HL-60 (cell line): ENCODE measurements around the gene ZNF512.

Experiments
- GABPA ChIP-seq: IDR thresholded peaks from 2 replicates; pipeline ENCODE4 v1.6.1; 2012; ENCODE audit warnings: low read depth
- POLR2AphosphoS5 ChIP-seq: IDR thresholded peaks from 2 replicates; pipeline ENCODE4 v1.6.1; 2012; ENCODE audit warnings: low read depth
- TF ChIP-seq, protein P1 (sequence below): IDR thresholded peaks from one replicate; pipeline ENCODE4 v1.5.1; 2011; ENCODE audit warnings: low read length, control low read depth, inconsistent platforms; ENCODE audit not compliant: insufficient read depth
- TF ChIP-seq, protein P2 (sequence below): IDR thresholded peaks from 2 replicates; pipeline ENCODE4 v1.6.1; 2012; ENCODE audit warnings: low read depth; ENCODE audit not compliant: insufficient replicate concordance

DNA sequence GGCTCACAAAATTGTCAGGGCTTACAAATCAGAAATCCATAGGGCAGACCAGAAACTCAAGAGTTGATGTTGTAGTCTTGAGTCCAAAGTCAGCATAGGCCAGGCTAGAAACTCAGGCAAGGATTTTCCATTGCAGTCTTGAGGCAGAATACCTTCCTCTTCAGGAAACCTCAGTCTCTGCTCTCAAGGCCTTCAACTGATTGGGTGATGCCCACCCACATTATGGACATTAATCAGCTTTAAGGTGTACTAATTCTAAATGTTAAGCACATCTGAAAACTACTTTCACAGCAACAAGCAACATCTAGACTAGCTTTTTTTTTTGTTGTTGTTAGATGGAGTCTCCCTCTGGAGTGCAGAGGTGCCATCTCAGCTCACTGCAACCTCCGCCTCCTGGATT is 31.3 kb upstream of the ZNF512 start:
- TF ChIP-seq, protein P1, sequence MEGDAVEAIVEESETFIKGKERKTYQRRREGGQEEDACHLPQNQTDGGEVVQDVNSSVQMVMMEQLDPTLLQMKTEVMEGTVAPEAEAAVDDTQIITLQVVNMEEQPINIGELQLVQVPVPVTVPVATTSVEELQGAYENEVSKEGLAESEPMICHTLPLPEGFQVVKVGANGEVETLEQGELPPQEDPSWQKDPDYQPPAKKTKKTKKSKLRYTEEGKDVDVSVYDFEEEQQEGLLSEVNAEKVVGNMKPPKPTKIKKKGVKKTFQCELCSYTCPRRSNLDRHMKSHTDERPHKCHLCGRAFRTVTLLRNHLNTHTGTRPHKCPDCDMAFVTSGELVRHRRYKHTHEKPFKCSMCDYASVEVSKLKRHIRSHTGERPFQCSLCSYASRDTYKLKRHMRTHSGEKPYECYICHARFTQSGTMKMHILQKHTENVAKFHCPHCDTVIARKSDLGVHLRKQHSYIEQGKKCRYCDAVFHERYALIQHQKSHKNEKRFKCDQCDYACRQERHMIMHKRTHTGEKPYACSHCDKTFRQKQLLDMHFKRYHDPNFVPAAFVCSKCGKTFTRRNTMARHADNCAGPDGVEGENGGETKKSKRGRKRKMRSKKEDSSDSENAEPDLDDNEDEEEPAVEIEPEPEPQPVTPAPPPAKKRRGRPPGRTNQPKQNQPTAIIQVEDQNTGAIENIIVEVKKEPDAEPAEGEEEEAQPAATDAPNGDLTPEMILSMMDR, result no peak
- TF ChIP-seq, protein P2, sequence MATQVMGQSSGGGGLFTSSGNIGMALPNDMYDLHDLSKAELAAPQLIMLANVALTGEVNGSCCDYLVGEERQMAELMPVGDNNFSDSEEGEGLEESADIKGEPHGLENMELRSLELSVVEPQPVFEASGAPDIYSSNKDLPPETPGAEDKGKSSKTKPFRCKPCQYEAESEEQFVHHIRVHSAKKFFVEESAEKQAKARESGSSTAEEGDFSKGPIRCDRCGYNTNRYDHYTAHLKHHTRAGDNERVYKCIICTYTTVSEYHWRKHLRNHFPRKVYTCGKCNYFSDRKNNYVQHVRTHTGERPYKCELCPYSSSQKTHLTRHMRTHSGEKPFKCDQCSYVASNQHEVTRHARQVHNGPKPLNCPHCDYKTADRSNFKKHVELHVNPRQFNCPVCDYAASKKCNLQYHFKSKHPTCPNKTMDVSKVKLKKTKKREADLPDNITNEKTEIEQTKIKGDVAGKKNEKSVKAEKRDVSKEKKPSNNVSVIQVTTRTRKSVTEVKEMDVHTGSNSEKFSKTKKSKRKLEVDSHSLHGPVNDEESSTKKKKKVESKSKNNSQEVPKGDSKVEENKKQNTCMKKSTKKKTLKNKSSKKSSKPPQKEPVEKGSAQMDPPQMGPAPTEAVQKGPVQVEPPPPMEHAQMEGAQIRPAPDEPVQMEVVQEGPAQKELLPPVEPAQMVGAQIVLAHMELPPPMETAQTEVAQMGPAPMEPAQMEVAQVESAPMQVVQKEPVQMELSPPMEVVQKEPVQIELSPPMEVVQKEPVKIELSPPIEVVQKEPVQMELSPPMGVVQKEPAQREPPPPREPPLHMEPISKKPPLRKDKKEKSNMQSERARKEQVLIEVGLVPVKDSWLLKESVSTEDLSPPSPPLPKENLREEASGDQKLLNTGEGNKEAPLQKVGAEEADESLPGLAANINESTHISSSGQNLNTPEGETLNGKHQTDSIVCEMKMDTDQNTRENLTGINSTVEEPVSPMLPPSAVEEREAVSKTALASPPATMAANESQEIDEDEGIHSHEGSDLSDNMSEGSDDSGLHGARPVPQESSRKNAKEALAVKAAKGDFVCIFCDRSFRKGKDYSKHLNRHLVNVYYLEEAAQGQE, result no peak
- TF ChIP-seq GABPA (no peak), POLR2AphosphoS5 (no peak)
